ENCODE measurements around the gene SRSF7.
"Not testable (repeated sequence)": the region's sequence is repeated elsewhere in the genome, so short reads cannot be mapped to it uniquely, and the experiment has no call there.

SRSF7 gene

DNA sequence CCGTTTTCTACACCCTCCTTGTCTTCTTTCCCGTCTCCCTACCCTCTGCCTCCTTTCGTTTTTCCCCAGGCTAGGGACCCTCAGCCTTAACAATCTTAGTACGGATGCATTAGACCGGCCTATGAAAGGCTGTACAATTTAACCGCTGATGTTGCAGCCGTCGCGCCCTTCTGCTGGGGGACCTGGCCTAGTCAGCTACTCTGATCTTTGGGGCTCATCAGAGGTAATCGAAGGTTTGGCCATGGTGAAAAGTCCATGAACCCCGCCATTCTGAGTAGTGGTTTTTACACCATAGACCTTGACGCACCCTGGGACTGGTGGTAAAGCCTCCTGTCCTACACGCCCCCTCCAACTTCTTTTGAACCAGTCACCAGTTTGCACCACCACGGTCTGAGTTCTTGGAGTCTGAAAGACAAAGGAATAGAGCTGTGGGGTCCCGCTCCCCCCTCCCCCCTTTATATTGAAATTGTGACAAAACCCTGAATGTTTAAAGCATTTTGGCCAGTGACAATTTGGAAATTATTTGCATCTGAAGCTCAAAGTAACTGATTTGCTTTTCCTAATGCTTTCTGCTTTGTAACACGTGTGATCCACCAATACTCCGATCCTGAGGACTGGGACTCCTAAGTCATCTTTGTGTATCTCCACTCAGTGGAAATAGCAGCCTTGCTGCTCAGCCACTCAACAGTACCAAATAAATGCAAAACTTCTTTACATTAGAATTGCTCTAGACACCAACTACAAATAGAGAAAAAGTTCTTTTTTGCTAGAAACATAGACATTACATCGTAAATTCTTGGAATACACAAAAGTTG, 642 bp upstream of the SRSF7 start:
- DNase-seq, result no peak

DNA sequence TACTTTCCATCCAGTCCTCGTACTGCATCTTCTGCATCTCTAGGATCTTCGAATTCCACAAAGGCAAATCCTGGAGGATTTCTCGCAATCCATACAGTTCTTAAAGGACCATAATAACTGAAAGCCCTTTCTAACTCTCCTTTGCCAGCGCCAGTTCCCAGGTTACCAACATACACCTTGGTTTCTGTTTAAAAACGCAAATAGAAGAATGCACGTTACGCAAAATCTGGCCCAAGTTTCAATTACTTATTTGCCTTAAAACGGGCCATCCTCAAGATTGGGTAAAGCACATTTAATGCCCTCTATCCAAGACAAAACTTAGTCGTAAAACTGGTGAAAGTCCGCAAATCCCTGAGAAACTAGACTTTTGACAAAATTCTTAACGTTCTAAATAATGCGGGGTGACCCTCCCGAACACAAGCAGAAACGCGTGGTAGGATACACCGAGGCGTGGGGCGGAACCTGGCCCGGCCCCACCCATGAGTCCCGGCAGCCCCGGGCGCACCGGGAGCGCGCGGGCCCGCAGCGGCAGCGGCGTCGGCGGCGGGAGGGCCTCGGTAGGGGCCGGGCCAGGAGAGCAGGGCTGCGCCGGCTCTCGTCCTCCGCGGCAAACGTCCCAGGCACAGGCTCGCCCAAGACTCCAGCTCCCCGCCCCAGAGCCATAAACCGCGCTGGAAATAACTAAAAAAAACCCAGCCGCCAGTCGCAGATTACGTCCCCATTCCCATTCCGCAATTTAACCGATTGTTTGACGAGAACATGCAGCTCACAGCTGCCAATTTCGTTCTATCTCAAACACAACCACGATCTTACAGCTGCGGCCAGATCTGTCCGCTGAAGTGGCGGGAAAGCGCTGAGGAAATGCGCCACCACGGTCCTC, 910 bp downstream of the SRSF7 start:
- DNase-seq, result no peak

DNA sequence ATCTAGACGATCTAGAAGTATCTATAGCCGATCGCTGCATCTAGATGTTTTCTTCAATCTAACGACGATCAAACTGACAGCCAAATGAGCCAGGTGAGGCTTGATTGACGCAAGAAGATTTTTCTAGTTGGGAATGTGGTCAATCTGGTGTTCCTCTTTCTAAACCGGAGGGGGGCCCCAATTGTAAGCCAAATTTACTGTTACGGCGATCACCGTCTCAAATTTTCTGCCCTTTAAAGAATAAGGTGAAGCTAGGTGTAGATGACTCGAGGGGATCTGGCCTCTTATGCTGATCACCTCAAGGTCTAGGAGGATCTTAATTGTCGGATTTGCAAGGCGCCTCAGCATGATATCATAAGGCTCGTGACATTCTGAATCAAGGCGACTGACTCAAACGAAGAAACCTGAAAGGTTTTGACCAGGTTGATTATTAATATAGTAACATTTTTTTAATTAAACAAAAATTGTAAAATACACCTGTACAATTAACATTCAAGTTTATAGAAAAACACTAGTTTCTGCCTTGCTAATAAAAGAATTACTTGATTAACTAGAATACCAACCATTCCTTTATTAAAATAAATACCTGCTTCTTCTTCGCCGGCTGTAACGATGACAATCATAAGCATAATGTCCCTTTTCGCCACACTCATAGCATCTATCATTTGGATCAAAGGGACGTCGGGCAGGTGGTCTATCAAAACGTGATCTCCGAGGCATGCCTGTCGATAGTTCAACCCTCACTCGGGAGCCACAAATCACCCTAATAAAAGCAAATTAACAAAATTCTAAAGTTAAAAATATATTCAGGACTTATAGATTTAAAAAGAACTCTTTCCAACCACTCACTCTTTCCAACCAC, 2.0 kb downstream of the SRSF7 start:
- DNase-seq, result no peak

DNA sequence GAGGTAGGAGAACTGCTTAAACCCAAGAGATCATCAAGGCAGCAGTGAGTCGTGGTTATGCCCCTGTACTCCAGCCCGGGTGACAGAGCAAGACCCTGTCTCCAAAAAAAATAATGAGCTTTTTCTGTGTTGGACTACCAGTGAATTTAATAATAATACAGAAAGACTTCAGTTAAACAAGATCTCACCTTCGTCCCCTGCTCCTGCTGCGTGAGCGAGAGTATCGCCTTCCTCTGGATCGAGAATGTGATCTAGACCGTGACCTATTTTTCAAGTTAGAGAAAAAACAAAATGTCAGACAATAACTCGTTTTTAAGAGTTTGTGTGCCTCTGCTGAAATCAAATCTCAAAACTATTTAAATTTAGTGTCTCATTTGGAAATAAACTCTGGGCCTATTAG, 2.8 kb downstream of the SRSF7 start:
- no peak for DNase-seq

DNA sequence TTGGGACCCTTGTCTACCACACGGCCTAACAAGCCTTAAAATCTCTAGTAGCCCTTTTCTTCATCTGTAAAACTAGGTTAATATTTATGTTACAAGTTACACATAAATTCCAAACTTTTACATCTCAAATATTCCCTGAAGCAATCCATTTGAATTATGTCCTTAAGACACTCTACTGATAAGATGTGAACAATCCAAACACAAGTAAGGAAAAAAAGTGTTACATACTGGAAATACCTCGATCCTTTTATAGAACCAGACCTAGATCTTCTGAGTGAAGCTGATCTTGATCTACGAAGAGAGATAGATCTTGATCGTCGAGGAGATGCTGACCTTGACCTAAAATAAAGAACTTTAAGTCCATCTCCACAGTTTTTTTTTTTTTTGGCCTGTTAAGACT, 3.3 kb downstream of the SRSF7 start:
- no peak for DNase-seq

DNA sequence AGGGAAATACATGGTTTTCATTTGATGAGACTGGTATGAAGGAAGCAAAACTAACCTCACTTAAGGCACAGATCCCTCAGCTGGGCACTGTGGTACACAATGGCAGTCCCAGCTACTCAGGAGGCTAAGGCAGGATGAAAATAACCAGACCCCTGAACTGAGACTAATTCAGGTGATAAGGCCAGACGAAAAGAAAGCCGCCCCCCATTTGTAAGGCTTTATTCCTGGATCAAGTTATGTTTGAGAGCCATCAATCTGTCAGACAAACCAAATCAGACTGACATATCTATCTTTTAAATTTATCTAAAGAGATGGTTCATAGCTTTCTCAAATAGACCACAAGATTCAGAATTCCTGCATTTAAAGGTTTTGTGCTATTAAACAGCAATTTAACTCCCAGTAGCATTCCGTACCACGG, 4.1 kb downstream of the SRSF7 start:
- DNase-seq, result no peak

DNA sequence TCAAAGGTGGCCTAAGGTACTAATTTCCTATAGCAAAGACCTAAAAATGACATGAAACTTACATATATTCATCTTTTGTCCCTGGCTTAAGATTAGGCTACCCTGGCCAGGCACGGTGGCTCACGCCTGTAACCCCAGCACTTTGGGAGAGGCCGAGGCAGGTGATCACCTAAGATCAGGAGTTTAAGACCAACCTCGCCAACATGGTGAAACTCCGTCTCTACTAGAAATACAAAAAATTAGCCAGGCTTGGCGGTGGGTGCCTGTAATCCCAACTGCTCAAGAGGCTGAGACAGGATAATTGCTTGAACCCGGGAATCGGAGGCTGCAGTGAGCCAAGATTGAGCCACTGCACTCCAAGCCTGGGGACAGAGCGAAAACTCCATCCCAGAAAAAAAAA, 5.9 kb downstream of the SRSF7 start:
- no peak for DNase-seq

DNA sequence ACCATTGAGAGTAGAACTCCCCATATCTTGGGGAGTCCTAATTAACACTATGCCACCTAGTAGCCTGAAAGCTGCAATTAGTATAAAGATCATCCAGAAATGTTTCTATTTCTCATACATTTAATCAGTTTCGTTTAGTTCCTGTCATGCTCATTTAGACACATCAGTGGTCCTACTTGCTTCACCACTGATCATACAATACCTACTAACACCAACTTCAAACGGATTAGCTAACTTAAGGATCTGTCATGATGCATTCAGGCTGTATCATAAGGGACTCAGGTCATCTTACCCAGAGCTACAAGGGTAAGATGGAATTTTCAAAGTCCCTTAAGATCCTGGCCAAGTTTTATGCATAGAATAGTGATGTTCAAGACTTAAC, 6.8 kb downstream of the SRSF7 start:
- DNase-seq, result no peak

DNA sequence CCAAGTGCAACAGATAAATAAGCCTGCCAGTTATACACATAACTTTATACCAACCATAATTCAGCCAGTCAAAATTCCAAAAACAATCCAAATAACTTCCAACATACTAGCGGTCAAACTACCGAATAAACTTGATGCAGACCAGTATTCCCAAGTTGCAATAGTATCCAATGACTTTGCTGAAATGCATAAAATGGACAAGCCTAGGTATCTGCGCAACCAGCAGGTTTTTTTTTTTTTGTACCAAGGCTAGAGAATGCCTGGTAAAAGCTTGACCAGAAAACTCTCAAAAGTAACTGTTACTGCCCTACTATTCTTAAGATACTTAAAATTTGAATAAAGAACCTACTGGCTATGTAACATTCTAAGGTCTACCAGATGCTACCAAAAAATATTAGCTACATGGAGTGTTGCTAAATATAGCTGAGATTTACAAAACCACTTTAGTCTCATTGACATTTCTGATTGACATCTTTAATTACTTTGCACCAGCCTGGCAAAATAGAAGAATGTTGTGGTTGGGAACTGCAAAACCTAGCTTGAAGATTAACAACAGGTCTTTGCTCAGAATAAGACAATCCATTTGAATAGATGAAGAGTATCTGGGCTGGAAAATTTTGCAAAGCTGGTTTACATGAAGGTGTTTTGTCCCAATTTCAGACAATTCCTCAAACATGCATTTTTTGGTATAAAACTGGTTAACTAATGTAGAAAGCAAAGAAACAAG, 7.3 kb downstream of the SRSF7 start:
- DNase-seq, result no peak

DNA sequence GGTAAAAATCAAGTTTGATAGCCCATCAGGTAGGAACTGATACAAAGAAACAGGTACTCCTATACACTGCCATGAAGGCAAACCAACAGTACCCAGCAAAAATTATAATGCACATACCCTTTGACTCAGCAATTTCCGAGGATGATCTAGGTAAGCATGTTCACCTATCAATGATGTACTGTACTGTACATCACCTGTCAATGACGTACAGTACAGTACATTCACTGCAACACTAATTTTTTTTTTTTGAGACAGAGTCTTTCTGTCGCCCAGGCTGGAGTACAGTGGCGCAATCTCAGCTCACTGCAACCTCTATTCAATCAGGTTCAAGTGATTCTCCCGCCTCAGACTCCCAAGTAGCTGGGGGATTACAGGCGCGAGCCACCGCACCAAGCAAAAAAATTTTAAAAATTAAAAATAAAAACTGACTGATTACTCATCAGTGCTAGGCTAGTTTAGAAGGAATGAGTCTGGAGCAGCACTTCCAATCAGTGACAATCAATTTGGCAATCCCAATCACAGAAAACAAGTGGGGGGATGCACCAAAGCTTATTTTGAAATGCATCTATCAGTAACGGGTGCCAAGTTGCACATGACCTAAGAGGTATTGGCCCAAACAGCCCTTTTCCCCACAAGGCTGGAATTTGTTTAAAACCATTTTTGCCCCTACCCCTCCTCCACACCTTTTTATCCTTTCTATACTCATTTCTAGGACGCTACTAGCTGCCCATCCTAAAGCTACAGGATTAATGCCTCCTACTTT, 8.2 kb downstream of the SRSF7 start:
- no peak for DNase-seq

DNA sequence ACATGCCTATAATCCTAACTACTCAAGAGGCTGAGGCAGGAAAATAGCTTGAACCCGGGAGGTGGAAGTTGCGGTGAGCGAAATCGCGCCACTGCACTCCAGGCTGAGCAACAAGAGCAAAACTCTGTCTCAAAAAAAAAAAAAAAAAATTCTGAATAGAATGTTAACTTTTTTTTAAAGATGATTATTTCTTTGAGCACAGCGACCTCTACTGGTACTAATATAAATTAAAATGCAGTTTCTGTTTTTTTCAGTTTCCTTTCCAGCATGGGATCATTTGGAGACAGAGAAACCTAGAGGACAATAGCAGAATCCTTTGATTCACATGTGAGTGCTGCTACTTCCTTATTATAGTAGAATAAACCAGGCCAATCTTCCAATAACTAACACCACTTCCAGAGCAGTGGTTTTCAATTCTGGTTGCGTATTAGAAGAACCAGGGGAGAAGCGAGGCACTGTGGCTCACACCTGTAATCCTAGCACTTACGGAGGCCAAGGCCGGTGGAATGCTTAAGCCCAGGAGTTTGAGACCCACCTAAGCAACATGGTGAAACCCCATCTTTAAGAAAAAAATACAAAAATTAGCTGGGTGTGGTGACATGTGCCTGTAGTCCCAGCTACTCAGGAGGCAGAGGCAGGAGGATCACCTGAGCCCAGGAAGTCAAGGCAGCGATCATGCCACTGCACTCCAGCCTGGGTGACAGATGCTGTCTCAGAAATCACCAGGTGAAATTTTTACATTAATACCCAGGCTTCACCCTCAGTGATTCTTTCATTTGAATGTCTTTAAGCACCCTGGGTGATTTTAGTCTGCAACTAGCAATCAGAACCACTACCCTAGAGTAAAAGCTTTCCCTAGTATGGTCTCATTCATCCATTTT, 10.1 kb downstream of the SRSF7 start:
- DNase-seq, result peak; percentile 46

DNA sequence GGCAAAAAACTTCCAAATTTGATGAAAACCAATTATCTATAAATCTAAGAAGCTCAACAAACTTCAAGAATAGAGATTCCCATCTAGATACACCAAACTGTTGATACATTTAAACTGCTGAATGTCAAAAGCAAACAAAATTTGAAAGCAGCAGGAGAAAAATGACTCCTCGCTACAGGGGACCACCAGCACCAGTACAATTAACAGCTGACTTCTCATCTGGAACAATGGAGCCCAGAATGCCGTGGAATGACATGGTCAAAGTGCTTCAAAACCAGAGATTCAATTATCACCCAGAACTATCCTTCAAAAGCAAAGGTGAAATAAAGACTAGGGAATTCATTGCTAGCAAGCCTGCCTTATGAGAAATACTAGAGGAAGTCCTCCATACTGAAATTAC, 11.6 kb downstream of the SRSF7 start:
- no peak for DNase-seq

DNA sequence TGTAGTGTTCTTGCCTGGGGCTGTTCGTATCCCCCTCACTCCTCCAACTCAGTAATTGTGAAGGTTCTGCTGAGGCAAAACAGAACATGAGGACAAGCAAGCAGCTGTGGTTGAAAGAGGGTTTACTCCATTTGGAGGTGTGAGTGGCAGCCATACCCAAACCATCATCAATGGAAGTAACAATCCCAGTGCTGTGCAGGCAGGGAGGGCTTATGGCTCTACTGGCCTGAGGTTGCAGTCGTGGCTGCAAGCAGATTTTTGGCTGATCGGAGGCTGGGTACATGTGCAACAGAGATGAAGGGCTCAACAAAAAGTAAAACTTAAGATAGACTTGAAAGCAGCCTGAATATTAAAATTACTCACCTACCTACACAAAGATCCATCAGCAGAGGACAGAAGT, 13.2 kb downstream of the SRSF7 start:
- no peak for DNase-seq

DNA sequence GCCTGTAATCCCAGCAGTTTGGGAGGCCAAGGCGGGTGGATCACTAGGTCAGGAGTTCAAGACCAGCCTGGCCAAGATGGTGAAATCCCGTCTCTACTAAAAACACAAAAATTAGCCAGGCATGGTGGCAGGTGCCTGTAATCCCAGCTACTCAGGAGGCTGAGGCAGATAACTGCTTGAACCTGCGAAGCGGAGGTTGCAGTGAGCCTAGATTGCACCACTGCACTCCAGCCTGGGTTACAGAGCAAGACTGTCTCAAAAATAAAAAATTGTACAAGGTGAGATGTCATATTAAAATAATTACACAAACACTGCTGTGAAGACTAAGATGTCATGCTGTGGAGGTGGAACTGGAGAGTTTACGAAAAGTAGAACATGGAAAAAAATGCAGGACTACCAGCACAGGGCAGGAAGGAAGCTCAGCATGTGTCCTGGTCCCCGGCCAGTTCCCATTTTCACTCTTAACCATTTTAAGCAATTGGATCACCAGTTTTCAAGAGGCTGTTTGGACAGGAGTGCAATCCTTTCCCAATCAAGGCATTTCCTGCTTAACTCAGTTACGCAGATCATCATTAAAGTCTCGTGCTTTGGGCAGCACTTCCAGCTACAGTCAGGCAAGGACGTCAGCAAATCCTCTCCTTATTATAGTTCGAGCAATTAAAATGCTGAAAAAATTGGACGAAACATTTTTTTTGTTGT, 14.0 kb downstream of the SRSF7 start:
- not testable (repeated sequence) for DNase-seq

DNA sequence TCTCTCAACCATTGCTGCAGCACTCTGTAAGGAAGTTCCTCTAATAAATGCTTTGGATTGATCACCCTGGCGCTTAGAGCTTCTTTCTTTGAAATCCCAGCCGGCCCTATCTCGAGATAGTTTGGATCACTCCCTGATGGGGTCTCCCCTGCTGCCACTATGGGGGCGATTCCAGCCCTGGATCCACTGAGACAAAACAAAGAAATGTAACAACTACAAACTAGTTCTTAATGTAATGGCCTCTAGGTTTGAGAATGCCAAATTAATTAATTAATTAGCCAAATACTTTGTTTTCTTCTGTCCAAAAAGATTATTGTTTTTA, 15.2 kb downstream of the SRSF7 start:
- DNase-seq, result no peak

DNA sequence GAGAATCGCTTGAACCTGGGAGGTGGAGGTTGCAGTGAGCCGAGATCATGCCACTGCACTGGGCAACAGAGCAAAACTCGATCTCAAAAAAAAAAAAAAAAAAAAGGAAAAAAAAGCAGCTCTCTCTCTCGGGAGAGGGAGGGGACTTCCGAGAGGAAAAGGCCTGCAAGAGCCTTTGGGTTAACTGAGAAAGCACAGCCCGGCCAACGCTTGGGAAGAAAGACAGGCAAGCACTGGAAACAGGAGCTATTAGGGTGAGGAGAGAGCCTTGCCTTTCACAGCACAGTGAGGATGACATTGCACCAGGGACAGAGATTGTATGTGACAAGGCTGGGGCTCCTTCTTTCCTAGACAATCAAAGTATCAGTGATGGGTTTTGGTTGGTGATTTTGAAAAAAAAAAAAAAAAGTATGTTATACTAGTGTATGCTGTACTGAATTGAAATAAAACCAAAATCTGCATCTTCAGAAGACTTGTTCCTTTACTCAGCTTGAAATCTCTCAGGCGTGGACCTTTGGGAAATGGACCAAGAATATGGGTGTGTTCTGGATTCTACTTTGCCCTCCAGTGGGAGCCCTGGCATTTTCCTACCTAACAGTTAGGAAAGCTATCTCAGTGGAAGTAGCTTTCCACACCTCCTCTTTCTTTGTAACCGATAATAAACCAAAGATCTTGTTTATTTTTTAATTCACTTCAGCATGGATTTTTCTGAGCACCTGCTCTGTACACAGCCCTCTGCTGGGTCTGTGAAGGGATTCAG, 16.7 kb downstream of the SRSF7 start:
- DNase-seq, result no peak

DNA sequence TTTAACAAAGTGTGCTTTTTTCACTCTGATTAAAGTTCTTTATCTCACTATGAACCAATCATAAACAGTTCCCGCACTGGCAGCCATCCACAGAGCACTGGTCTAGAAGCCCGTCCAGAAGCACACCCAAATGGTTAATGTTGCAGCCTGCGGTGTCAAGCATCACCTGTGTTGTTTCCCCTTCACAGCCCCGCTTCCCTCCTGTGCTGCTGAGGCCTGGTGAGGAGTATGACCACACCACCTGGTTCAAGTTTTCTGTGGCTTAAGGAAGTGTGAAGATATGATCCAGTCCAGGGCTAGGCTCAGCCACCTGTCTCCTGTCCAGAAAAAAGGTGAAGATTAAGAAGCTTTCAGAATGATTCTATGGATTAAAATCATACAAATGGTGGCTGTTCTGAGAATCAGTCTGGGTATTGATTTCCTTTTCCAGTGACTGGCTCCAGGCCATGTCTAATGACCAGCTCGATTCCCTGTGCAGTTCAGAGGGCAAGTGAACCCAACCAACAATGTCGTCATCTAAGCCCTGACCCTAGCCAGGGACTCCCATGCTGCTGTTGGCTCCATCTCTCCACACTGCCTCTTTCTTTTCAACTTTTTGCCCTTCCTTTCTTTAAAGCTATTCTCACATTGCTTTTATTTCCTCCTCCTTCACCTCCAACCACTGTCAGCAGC, 17.7 kb downstream of the SRSF7 start:
- DNase-seq, result no peak

DNA sequence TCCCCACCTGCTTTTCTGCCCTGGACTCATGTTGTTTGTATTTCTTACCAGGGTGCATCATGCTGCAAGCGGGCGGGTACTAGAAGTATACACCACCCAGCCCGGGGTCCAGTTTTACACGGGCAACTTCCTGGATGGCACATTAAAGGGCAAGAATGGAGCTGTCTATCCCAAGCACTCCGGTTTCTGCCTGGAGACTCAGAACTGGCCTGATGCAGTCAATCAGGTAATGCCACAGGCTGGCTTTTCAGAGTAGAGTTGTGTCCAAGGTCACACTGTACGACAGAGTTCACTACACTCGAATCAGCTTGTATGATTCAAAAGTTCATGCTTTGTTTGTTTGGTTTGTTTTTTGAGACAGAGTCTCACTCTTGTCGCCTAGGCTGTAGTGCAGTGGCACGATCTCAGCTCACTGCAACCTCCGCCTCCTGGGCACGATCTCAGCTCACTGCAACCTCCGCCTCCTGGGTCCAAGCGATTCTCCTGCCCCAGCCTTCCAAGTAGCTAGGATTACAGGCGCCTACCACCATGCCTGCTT, 19.4 kb downstream of the SRSF7 start:
- no peak for DNase-seq

DNA sequence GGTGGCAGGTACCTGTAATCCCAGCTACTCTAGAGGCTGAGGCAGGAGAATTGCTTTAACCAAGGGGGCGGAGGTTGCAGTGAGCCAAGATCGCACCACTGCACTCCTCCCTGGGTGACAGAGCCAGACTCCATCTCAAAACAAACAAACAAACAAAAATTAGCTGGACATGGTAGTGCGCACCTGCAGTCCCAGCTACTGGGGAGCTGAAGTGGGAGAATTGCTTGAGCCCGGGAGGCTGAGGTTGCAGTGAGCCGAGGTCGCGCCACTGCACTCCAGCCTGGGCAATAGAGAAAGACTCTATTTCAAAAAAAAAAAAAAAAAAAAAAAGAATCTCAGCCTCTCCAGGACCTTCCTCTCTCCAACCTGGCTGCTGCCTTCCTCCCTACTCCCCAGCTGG, 20.1 kb downstream of the SRSF7 start:
- DNase-seq, result no peak
